Activated T-cell treated with anti-CD3 and anti-CD28 coated beads, Interleukin-2, amount 50 U/mL, for 4 hours (primary cell): ENCODE data around the gene NAV1. TPM values are rescaled to one million over a fixed set of nuclear protein-coding genes. Genes with fewer than 3 reads are reported as not detected.

Experiments
- ATAC-seq, 2 donors: fragments of 200-7000 bp; cut with Tn5 transposase; one replicate each; pipeline ENCODE4 v1.10.0; 2021
- DNase-seq: peaks from one replicate; pipeline ENCODE4 v3.0.0-alpha.2; 2020
- H3K27me3 Mint-ChIP-seq: one replicate; pipeline ENCODE4 v1.8.0; 2021; ENCODE audit warnings: low read depth, mixed read lengths
- H3K36me3 Mint-ChIP-seq: one replicate; pipeline ENCODE4 v1.8.0; 2022; ENCODE audit warnings: mixed read lengths; ENCODE audit not compliant: insufficient read depth
- H3K4me1 Mint-ChIP-seq: one replicate; pipeline ENCODE4 v1.8.0; 2021; ENCODE audit warnings: low read depth, mixed read lengths
- H3K4me3 Mint-ChIP-seq: one replicate; pipeline ENCODE4 v1.8.0; 2021; ENCODE audit warnings: mild to moderate bottlenecking, moderate library complexity, mixed read lengths
- H3K9me3 Mint-ChIP-seq: one replicate; pipeline ENCODE4 v1.8.0; 2021; ENCODE audit warnings: mixed read lengths
- total RNA-seq, 3 donors: library from RNA; stranded (reverse); gene quantifications; one replicate each; pipeline ENCODE4 v1.2.1, GENCODE V29; 2021

NAV1 gene
- total RNA-seq, 3 donors from 2014 or later: 0.81 to 1.3 (median 1.1) TPM

DNA sequence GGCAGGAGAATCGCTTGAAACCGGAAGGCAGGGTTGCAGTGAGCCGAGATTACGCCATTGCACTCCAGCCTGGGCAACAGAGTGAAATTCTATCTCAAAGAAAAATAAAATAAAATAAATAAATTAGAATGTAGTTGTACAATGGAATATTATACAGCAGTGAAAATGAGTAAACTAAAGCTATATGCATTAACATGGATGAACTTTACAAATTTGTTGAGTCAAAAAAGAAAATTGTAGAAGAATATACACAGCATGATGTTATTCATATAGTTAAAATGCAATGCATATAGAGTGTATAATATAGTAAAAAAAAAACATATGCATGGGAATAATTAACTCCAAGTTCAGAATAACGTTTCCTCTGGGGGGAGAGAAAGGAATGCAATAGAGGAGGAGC lies 11.0 kb upstream of the NAV1 start:
- peaks cover 30% of the 10 kb centered on the region for H3K36me3 Mint-ChIP-seq
- no peaks in the 10 kb centered on the region for H3K4me1 Mint-ChIP-seq
- no peak for ATAC-seq
- DNase-seq: no peak
- no peak overlapping the region for H3K4me3 Mint-ChIP-seq
- no peaks in the 10 kb centered on the region for H3K27me3 Mint-ChIP-seq
- no peaks in the 10 kb centered on the region for H3K9me3 Mint-ChIP-seq

DNA sequence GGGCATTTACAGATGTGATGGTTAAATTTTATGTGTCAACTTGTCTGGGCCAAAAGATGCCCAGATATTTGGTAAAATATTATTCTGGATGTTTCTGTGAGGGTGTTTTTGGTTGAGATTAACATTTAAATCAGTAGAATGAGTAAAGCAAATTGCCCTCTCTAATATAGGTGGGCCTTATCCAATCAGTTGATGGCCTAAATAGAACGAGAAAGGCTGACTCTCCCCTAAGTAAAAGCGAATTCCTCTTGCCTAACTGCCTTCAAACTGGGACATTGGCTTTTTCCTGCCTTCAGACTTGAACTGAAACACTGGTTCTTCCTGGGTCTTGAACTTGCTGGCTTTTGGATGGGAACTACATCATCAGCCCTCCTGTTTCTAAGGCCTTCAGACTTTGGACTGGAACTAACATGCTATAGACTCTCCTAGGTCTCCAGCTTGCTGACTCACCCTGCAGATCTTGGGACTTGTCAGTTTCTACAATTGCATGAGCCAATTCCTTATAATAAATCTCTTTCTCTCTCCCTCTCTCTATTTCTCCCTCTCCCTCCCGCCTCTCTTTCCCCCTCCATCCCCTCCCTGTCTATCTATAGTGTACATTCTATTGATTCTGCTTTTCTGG lies 10.2 kb upstream of the NAV1 start:
- Mint-ChIP-seq H3K4me1 (no peaks in the 10 kb centered on the region), H3K27me3 (no peaks in the 10 kb centered on the region), H3K9me3 (no peaks in the 10 kb centered on the region), H3K36me3 (peaks cover 33% of the 10 kb centered on the region), H3K4me3 (no peak overlapping the region)
- ATAC-seq (no peak), DNase-seq (no peak)

DNA sequence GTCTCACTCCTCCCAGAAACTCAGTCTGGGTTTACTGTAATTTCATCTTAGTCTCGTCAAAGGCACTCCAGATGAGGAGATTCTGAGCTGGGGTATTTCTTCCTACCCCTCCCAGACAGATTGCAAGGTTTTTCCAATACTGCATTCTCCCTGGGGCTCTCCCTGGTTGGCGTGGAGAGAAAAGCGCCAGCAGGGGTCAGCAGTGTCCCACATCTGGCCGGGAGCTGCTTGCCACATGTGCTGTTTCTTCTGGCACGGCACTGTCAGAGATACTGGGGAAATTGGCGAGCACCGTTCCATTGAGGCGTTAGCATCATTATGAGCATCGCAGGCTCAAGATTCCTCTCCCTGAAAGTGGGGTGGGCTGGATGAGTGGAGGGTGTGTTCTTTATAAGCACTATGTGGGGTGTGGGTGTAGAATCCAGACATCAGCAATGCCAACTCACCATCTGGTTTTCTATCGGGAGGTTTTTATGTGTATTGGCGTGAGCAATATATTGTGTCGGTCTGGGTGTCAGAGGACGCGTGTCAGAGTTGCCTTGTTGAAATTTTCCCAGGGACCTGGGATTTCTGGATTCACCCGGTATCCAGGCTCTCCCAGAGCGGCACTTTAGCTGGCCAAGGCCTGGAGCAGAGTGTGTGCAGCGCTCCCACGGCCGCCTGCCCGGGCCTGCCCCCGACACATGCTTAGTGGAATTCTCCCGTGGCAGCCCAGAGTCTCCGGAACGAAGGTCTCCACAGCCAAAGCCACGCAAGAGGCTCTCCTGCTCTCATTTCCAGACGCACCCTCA lies 8.0 kb upstream of the NAV1 start:
- H3K4me3 Mint-ChIP-seq: no peak overlapping the region
- DNase-seq (no peak), ATAC-seq (peak in 1 of 2 donors; percentile 40)
- H3K36me3 Mint-ChIP-seq: peaks cover 24% of the 10 kb centered on the region
- H3K4me1 Mint-ChIP-seq: no peaks in the 10 kb centered on the region
- H3K9me3 Mint-ChIP-seq: no peaks in the 10 kb centered on the region
- peaks cover 8% of the 10 kb centered on the region for H3K27me3 Mint-ChIP-seq

DNA sequence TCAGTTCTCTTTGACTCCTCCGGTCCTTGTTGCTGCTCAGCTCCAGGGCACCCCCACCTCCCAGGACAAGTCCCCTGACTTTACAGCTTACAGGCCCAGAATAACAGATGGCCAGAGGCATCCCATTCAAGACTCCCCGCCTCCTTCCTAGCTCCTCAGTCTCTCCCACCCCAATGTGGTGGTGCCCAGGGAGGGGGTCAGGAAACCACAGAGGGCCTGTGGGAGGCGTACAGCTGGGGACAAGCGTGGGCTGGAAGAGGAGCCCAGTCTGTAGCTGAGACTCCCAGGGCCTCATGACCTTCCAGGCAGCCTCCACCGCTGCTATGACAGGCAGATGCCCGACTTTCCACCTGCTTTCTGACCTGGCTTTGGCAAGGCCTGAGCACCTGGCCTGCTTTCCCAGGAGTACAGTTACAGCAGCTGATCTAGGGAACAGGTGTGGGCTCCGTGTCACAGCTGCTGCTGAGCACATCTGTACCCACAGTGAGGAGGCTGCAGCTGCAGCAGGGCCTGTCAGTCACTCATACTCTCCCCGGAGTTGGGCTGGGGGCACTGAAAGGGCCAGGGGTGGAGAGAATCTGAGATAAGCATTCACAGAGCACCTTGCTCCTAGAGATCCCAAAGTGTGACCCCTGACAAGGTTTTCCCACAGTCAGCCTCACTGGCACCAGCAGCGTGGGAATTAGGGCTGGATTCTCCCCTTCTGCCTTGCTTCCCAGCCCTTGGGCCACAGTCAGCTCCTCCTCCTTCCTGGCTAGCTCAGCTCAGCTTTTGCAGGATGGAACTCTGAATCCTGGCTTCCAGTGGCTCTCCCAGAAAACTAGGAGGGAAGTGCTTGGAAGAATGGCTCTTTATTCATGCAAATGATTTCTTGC lies 7.1 kb upstream of the NAV1 start:
- peaks cover 15% of the 10 kb centered on the region for H3K27me3 Mint-ChIP-seq
- H3K9me3 Mint-ChIP-seq: no peaks in the 10 kb centered on the region

DNA sequence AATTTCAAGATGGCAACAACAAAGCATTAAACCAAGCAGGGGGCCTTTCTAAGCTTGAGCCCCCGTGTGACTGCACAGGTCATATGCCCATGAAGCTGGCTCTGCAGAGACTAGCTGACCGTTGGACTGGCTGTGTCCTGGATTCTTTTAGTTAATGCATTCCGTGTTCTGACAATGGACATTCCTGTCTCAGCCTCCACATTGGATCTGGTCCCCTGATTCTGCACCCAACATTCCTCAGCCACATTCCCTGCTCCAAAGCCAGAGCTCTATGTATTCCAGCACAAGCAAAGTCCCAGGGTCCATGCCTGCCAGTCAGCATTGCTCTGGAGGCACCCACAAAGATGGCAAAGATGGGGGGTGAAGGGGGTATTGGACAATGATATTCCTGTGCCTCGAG lies 5.1 kb upstream of the NAV1 start:
- H3K36me3 Mint-ChIP-seq: peaks cover 18% of the 10 kb centered on the region
- no peak overlapping the region for H3K4me3 Mint-ChIP-seq
- peaks cover 9% of the 10 kb centered on the region for H3K4me1 Mint-ChIP-seq
- ATAC-seq (no peak), DNase-seq (no peak)
- H3K9me3 Mint-ChIP-seq: no peaks in the 10 kb centered on the region
- H3K27me3 Mint-ChIP-seq: peaks cover 35% of the 10 kb centered on the region

More for the DNA sequence above, 7.1 kb upstream of the NAV1 start:
- H3K4me3 Mint-ChIP-seq: no peak overlapping the region
- DNase-seq (no peak), ATAC-seq (no peak)
- no peaks in the 10 kb centered on the region for H3K4me1 Mint-ChIP-seq
- H3K36me3 Mint-ChIP-seq: peaks cover 24% of the 10 kb centered on the region

DNA sequence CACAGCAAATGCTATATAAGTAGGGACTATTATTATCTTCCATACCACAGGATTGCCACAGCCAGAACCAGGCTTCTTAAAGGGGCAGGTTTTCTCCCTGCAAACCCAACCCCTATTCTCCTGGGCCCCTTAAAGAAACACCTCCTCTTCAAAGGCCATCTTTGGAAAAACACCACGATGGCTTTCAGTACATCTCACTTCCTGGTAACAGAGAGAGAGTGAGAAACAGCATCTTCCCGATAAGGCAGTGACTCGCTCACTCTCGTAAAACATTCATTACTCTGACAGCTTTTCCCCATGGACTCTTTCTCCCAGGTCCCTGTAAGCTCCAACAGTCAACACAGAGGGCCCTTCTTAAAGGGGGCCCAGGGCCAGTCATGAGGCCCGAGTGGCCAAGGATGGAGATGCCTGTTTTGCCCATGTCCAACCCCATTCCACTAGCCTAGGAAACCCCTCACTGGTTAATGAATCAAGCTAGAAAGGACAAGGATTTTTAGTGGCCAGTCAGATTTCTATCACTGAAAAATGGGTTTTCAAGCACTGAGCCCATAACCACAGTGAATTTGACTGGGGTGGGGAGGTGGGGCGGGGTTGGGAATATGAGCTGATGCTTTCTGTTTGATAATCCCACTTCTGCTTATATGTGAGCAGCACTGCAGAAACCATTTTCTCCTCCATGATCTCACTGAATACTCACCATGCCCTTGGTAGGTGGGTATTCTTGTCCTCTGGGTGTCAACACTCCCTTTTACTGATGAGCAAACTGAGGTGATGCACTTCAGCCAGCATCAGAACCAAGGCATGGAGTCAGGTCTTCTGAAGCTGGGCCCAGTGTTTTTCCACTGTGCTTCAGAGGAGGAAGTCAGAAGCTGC lies 3.6 kb upstream of the NAV1 start:
- H3K27me3 Mint-ChIP-seq: peaks cover 45% of the 10 kb centered on the region

DNA sequence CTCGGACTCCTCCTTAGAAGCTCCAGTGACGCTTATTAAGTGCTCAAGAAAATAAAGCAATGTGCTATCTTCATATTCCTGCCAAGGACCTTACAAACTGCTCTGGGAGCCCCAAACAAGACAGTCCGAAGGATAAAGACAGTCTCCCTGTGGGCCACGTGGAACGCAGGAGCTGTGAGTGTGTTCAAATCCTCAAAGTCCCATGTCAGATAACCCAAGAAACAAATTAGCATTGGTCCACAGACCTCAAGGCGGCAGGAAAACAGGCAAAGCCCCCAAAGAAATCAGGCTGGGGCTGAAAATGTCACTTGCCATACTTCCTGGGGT lies 3.0 kb upstream of the NAV1 start:
- Mint-ChIP-seq H3K9me3 (no peaks in the 10 kb centered on the region), H3K36me3 (peaks cover 13% of the 10 kb centered on the region), H3K27me3 (peaks cover 49% of the 10 kb centered on the region), H3K4me1 (peaks cover 20% of the 10 kb centered on the region), H3K4me3 (no peak overlapping the region)
- DNase-seq (no peak), ATAC-seq (no peak)

More for the DNA sequence above, 3.6 kb upstream of the NAV1 start:
- Mint-ChIP-seq H3K36me3 (peaks cover 13% of the 10 kb centered on the region), H3K9me3 (no peaks in the 10 kb centered on the region), H3K4me1 (peaks cover 18% of the 10 kb centered on the region), H3K4me3 (no peak overlapping the region)
- DNase-seq (no peak), ATAC-seq (no peak)

DNA sequence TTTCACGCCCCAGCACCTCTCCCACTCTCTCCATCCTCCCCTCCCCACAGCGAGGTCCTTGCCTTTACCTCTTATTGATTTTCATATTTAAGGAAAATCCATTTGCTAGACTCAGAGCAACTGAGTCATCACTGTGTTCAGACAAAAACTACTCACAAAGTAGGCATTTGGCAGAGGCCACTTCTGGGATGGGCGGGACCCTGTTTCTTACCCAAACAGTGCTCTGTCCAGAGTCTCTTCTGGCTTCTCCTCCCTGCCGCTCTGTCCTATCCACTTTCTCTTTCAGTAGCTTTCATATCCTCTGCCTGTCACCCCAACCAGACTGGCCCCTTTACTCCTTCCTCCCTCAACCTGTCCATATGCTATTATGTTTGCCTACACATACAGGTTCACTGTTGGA lies 2.4 kb upstream of the NAV1 start:
- H3K36me3 Mint-ChIP-seq: peaks cover 11% of the 10 kb centered on the region
- no peak overlapping the region for H3K4me3 Mint-ChIP-seq
- H3K27me3 Mint-ChIP-seq: peaks cover 52% of the 10 kb centered on the region
- DNase-seq (no peak), ATAC-seq (no peak)
- H3K9me3 Mint-ChIP-seq: no peaks in the 10 kb centered on the region
- peaks cover 20% of the 10 kb centered on the region for H3K4me1 Mint-ChIP-seq

DNA sequence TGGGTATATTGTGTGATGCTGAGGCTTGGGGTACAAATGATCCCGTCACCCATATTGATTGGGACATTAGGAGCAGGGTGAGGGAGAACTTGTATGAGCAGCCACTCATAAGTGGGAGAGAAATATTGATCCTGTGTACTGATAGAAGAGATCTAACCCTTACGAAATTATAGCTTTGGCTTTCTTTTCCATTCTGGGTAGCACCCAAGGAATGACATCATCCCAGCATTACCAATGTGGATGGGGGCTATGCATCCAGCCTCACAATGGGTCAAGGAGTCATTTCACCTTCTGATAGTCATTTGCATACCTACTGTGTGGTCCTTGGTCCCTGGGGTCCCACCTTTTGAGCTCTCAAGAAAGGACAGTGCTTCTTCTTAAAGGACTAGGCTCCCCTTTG lies 1.9 kb upstream of the NAV1 start:
- no peaks in the 10 kb centered on the region for H3K9me3 Mint-ChIP-seq
- H3K27me3 Mint-ChIP-seq: peaks cover 55% of the 10 kb centered on the region
- H3K4me1 Mint-ChIP-seq: peaks cover 20% of the 10 kb centered on the region
- peaks cover 10% of the 10 kb centered on the region for H3K36me3 Mint-ChIP-seq
- no peak for ATAC-seq
- no peak overlapping the region for H3K4me3 Mint-ChIP-seq
- DNase-seq: no peak

DNA sequence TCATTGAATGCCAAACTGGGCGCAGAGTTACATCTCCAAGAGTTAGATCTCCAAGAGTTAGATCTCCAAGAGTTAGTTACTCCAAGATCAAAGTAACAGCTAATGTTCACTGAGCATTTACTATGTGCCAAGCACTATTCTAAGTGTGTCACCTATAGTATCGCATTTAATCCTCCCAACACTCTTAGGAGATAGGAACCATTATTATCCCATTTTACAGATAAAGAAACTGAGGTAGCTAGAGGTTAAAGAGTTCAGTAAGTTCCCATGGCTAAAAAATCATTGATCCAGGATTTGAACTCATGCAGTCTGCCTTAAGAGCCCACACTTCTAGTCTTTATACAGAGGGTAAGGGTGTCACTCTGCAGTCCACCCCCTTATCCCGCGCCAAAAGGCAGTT lies 1.5 kb upstream of the NAV1 start:
- Mint-ChIP-seq H3K27me3 (peaks cover 59% of the 10 kb centered on the region), H3K4me3 (no peak overlapping the region), H3K36me3 (peaks cover 6% of the 10 kb centered on the region), H3K4me1 (peaks cover 20% of the 10 kb centered on the region), H3K9me3 (no peaks in the 10 kb centered on the region)
- ATAC-seq (no peak), DNase-seq (no peak)

DNA sequence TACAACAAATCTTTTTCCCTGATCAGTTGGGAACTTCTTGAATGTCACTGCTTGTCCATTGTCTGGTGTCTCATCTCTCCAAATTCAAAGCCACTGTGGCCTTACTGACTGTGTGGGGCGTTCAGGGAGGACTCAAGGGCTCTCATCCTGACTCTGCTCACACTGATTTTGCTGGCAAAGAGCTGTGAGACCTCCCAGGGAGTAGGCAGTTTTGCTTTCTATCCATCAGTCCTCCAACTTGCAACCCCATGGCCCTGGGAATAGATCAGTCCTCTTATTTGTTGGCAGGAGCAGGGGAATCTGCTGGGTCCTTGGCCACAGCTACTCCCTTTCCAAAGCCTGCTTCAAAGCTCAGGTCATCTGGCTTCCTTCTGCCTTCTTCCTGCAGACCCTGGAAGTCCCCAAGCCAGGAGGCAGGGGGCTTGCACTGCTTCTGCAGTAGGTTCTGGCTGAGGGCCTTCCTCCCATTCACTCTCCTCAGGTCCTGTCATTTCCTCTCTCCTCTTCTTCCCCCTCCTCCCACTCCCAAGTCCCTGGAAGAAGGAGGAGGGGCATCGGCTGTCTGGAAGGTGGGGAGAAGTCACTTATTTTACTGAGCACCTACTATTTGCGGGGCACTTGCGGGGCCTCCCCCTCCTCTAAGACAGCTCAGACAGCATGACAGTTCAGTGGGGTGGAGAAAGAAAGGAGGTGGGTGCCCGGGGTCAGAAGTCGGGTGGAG lies 876 bp upstream of the NAV1 start:
- peaks cover 60% of the 10 kb centered on the region for H3K27me3 Mint-ChIP-seq
- H3K4me1 Mint-ChIP-seq: peaks cover 20% of the 10 kb centered on the region
- peaks cover 2% of the 10 kb centered on the region for H3K36me3 Mint-ChIP-seq
- no peak for DNase-seq
- H3K4me3 Mint-ChIP-seq: peak overlapping the region; percentile 64
- no peaks in the 10 kb centered on the region for H3K9me3 Mint-ChIP-seq
- peak in 1 of 2 donors; percentile 9 for ATAC-seq

DNA sequence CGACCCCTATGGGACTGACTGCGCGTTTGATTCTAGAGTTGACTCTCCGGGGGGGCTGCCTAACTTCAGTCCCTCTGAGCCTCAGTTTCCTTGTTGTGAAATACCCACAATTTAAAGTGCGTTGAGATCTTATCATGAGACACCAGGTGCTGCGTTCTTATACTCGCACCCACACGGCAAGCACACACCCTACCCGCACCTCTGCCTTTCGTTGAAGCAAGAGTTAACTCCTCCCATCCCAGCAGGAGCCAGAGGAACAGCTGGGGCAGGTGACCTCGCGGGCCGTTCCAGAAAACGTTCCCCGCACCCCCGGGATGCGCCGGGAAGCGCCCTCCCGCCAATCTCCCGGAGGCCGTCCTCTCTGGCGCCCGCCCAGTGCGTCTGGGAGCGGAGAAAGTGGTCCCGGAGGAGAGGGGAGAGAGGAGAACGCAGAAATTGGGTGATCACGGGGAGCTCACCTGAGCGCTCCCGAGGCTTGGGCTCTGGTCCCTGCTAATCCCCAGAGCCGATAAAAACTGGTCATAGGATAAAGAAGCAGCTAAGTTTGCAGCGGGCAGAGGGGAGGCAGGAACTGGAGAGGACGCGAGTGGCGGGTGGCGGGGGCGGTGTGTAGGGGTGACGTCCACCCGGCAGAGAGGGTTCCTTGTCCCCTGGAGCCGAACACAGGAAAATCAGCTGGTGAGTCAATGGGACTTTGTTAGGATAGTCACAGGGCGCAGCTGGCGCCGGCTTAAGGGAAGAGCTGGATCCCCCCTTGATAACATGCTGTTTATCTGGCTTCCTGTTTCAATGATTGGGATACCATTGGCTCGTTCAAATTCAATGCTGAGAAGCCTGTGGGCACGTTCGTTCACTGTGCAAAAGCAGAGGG lies 869 bp downstream of the NAV1 start:
- peaks cover 63% of the 10 kb centered on the region for H3K27me3 Mint-ChIP-seq

More for the DNA sequence above, 869 bp downstream of the NAV1 start:
- Mint-ChIP-seq H3K9me3 (no peaks in the 10 kb centered on the region), H3K4me3 (peak overlapping the region; percentile 70), H3K36me3 (no peaks in the 10 kb centered on the region), H3K4me1 (peaks cover 20% of the 10 kb centered on the region)
- ATAC-seq (peak in 1 of 2 donors; percentile 6), DNase-seq (no peak)
